Neural progenitor cell (in vitro differentiated cells): ENCODE data around the gene TMEM9B.

ENCODE experiments used
- CTCF ChIP-seq: fragments of 200-600 bp; sonication (generic); IDR thresholded peaks from 2 replicates; pipeline ENCODE4 v1.5.1; 2017; ENCODE audit warnings: antibody characterized with exemption, mild to moderate bottlenecking
- EZH2phosphoT487 ChIP-seq: fragments of 200-600 bp; sonication (generic); IDR thresholded peaks from 2 replicates; pipeline ENCODE4 v1.6.1; 2017; ENCODE audit warnings: antibody characterized with exemption

- peak; percentile 49 for TF ChIP-seq CTCF
- no peak for TF ChIP-seq EZH2phosphoT487
Observed at GRCh38 chr11:8933931-8934330, 30.3 kb downstream of the TMEM9B start.
